HS-5 (cell line): Measurements from ENCODE around the gene OVCH1.
"Not testable (repeated sequence)": the region's sequence is repeated elsewhere in the genome, so short reads cannot be mapped to it uniquely, and the experiment has no call there.

Experiments
- DNase-seq: peaks from one replicate; pipeline ENCODE4 v3.0.0-alpha.2; 2012; ENCODE audit warnings: low read depth

Gene OVCH1

DNA sequence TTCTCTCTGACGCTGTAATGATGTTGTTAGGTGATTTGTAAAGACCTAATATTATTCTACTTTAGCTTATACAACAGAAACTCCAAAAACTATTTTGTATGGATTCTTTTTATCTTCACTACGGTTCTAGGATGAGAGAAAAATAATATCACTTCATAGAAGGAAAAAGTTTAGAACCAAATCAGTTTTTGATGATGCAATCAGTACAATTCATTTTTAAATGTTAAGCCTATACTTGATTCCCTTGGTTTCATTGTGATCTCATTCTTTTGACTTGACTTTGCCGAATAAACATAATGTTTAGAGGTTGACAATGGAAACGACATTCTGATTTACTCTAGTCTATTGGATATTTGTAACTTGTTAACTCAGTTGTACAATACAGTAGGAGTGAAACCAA lies 91.9 kb downstream of the OVCH1 start:
- DNase-seq = no peak

GRCh38 chr12:29403991-29404390 lies 93.5 kb downstream of the OVCH1 start:
- no peak for DNase-seq

- no peak for DNase-seq
These were observed 95.0 kb downstream of the OVCH1 start for GRCh38 chr12:29402437-29402836.

DNA sequence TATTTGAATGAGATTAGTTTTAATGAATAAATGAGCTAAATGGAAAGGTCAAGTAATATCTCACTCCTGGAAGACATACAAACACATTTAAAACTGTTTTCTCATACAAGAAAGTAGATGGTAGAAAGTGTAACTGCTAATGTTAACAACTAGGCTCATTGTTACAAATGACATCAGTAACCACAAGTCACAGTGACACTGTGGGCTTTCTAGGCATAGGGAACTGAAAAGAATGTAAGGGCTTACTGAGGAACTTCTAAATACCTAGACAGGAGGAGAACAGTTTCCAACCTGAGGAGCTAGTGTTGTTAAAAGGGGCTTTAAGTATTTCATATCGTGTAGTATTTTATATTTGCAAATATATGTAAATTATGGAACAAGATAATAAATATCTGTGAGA lies 99.0 kb downstream of the OVCH1 start:
- DNase-seq = no peak

- no peak for DNase-seq
These were observed 100.7 kb downstream of the OVCH1 start for GRCh38 chr12:29396774-29397173.

GRCh38 chr12:29395356-29395755 lies 102.1 kb downstream of the OVCH1 start:
- no peak for DNase-seq

DNA sequence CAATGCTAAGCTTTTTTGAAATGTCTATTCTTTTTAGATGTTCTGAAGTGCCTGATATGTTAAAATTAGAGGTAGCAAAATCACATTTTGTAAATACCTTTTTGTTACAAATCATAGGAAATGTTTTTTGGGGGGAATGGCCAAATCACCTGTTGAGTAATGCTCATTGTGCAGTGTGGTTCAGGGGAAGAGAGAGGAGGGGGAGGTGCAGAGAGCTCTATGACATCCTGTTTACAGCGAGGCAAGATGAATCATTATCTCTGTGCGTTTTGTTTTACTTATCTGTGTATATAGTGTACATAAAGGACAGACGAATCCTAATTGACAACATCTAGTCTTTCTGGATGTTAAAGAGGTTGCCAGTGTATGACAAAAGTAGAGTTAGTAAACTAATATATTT lies 107.1 kb downstream of the OVCH1 start:
- not testable (repeated sequence) for DNase-seq

GRCh38 chr12:29389295-29389919 lies 108.1 kb downstream of the OVCH1 start:
- no peak for DNase-seq

DNA sequence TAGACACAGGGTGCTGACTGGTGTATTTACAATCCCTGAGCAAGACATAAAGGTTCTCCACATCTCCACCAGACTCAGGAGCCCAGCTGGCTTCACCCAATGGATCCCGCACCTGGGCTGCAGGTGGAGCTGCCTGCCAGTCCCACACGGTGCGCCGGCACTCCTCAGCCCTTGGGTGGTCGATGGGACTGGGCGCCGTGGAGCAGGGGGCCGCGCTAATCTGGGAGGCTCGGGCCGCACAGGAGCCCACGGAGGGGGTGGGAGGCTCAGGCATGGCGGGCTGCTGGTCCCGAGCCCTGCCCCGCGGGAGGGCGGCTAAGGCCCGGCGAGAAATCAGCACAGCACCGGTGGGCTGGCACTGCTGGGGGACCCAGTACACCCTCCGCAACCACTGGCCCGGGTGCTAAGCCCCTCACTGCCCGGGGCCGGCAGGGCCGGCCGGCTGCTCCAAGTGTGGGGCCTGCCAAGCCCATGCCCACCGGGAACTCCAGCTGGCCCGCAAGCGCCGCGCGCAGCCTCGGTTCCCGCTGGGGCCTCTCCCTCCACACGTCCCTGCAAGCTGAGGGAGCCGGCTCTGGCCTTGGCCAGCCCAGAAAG lies 111.3 kb downstream of the OVCH1 start:
- DNase-seq = not testable (repeated sequence)

DNA sequence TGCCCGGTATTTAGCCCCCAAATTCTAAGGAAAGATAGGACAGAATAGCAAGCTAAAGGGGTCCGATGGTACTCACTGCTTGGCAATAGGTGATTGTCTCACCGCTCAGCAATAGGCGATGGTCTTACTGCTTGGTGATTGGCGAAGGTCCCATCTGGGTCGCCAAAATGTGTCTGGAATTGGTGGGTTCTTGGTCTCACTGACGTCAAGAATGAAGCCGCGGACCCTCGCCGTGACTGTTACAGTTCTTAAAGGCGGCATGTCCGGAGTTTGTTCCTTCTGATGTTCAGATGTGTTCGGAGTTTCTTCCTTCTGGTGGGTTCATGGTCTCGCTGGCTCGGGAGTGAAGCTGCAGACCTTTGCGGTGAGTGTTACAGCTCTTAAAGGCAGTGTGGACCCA lies 112.3 kb downstream of the OVCH1 start:
- not testable (repeated sequence) for DNase-seq

DNA sequence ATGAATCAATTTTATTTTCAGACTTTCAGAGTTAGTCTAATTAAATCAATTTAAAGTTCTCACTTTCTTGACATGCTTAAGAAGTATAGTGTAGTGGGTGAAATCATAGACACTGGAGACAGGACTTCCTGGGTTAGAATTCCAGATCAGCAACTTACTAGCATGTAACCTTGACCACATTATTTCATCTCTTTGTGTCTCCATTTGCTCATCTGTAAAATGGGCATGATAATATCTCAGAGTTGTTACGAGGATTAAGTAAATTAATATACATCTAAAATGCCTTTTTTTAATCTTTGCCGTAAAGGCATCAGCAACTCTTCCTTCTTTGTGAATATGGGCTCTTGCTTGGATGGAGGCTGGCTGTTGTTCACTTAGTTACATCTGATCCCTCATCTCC lies 115.2 kb downstream of the OVCH1 start:
- DNase-seq = no peak

- DNase-seq = peak; percentile 96
These were observed 116.7 kb downstream of the OVCH1 start, which contains the start of gene ERGIC2 for GRCh38 chr12:29380536-29381523. Gene ERGIC2 (minus strand): TSS chr12:29381172. CDS start chr12:29371633, 9,539 bp downstream.
